ENCODE data around the gene DNAL4. TPM values are rescaled to one million over a fixed set of nuclear protein-coding genes. Genes with fewer than 3 reads are reported as not detected.

The DNAL4 gene
- total RNA-seq, 1 donor: 17.0 TPM

- Histone ChIP-seq H3K36me3 (ENCODE audit: insufficient read depth, low read length) (no peaks in the 10 kb centered on the region), H3K4me1 (ENCODE audit: insufficient read depth, low read length) (peaks cover 7% of the 10 kb centered on the region), H3K9me3 (ENCODE audit: low read depth, low read length) (no peaks in the 10 kb centered on the region), H3K27ac (ENCODE audit: low read depth, low read length) (no peak overlapping the region), H4K20me1 (ENCODE audit: insufficient read depth, low read length) (peaks cover 3% of the 10 kb centered on the region), H3K4me3 (ENCODE audit: insufficient read depth, low read length) (no peak overlapping the region), H2AFZ (ENCODE audit: low read length) (no peak overlapping the region), H3K4me2 (ENCODE audit: insufficient read depth, low read length) (no peak overlapping the region), H3K27me3 (ENCODE audit: insufficient read depth, low read length) (no peaks in the 10 kb centered on the region), H3K79me2 (ENCODE audit: insufficient read depth, low read length) (no peaks in the 10 kb centered on the region)
- TF ChIP-seq CTCF (IDR thresholded peaks at IDR 0.05; ENCODE audit: extremely low read depth, low read depth, low read length): no peak
- no peak for DNase-seq (ENCODE audit: insufficient read length, low spot score, missing footprints)
Measured at GRCh38 chr22:38773363-38773946, 20.5 kb downstream of the DNAL4 start.

GRCh38 chr22:38772623-38772873, 21.4 kb downstream of the DNAL4 start:
- Histone ChIP-seq H3K4me2 (ENCODE audit: insufficient read depth, low read length) (peak overlapping the region; percentile 56), H3K79me2 (ENCODE audit: insufficient read depth, low read length) (no peaks in the 10 kb centered on the region), H3K27ac (ENCODE audit: low read depth, low read length) (no peak overlapping the region), H3K4me1 (ENCODE audit: insufficient read depth, low read length) (peaks cover 7% of the 10 kb centered on the region), H3K9me3 (ENCODE audit: low read depth, low read length) (no peaks in the 10 kb centered on the region), H2AFZ (ENCODE audit: low read length) (peak overlapping the region; percentile 75), H3K4me3 (ENCODE audit: insufficient read depth, low read length) (peak overlapping the region; percentile 35), H3K27me3 (ENCODE audit: insufficient read depth, low read length) (no peaks in the 10 kb centered on the region), H4K20me1 (ENCODE audit: insufficient read depth, low read length) (peaks cover 2% of the 10 kb centered on the region), H3K36me3 (ENCODE audit: insufficient read depth, low read length) (no peaks in the 10 kb centered on the region)
- peak; percentile 91 for DNase-seq (ENCODE audit: insufficient read length, low spot score, missing footprints)
- no peak for TF ChIP-seq CTCF (IDR thresholded peaks at IDR 0.05; ENCODE audit: extremely low read depth, low read depth, low read length)

DNA sequence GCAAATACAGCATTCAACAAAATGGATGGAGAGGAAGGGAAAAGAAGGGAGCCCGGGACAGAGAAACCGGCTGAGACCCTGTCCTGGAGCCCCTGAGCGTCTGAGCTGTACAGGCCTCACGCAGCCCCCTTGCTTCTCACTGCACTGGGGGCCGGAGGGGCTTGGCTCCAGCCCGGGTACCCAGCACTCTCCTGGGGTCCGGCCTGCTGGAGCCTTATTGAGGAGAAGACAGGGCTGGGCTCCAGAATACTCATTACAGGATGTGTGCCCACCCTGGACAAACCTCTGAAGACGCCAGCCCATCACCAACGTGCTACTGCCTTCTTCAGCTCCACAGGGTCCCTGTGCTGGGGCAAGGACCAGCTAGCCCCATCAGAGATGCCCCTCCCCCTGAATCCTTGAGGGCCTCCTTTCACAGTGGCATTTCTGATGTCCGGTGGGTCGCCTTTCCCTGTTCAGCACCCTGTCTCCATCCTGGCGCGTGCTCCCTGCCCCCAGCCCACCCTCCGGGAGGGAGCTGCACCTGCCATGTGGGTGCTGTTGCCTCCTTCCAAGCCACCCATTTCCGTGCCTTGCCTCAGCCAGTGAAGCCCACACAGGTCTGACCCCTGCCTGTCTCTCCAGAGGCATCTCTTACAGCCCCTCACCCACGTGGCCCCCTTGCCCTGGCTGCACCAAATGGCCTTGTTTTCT, 23.5 kb downstream of the DNAL4 start:
- no peaks in the 10 kb centered on the region for H3K27me3 ChIP-seq (ENCODE audit: insufficient read depth, low read length)
- no peak for DNase-seq (ENCODE audit: insufficient read length, low spot score, missing footprints)
- H3K9me3 ChIP-seq (ENCODE audit: low read depth, low read length): no peaks in the 10 kb centered on the region
- H2AFZ ChIP-seq (ENCODE audit: low read length): no peak overlapping the region
- no peak overlapping the region for H3K27ac ChIP-seq (ENCODE audit: low read depth, low read length)
- H3K79me2 ChIP-seq (ENCODE audit: insufficient read depth, low read length): no peaks in the 10 kb centered on the region
- no peaks in the 10 kb centered on the region for H4K20me1 ChIP-seq (ENCODE audit: insufficient read depth, low read length)
- H3K4me1 ChIP-seq (ENCODE audit: insufficient read depth, low read length): peaks cover 7% of the 10 kb centered on the region
- no peaks in the 10 kb centered on the region for H3K36me3 ChIP-seq (ENCODE audit: insufficient read depth, low read length)
- no peak overlapping the region for H3K4me2 ChIP-seq (ENCODE audit: insufficient read depth, low read length)
- TF ChIP-seq CTCF (IDR thresholded peaks at IDR 0.05; ENCODE audit: extremely low read depth, low read depth, low read length): no peak
- no peak overlapping the region for H3K4me3 ChIP-seq (ENCODE audit: insufficient read depth, low read length)

- Histone ChIP-seq H4K20me1 (ENCODE audit: insufficient read depth, low read length) (no peaks in the 10 kb centered on the region), H2AFZ (ENCODE audit: low read length) (no peak overlapping the region), H3K27me3 (ENCODE audit: insufficient read depth, low read length) (no peaks in the 10 kb centered on the region), H3K4me3 (ENCODE audit: insufficient read depth, low read length) (no peak overlapping the region), H3K9me3 (ENCODE audit: low read depth, low read length) (no peaks in the 10 kb centered on the region), H3K4me1 (ENCODE audit: insufficient read depth, low read length) (peaks cover 18% of the 10 kb centered on the region), H3K4me2 (ENCODE audit: insufficient read depth, low read length) (no peak overlapping the region), H3K79me2 (ENCODE audit: insufficient read depth, low read length) (no peaks in the 10 kb centered on the region), H3K36me3 (ENCODE audit: insufficient read depth, low read length) (no peaks in the 10 kb centered on the region), H3K27ac (ENCODE audit: low read depth, low read length) (no peak overlapping the region)
- DNase-seq (ENCODE audit: insufficient read length, low spot score, missing footprints): peak; percentile 1
- TF ChIP-seq CTCF (IDR thresholded peaks at IDR 0.05; ENCODE audit: extremely low read depth, low read depth, low read length): no peak
Measured at GRCh38 chr22:38768036-38768435, 25.9 kb downstream of the DNAL4 start.
